K562 (cell line): ENCODE measurements around the gene PTPRT. TPM values are rescaled to one million over a fixed set of nuclear protein-coding genes. Genes with fewer than 3 reads are reported as not detected.

Experiments used
- ATAC-seq: fragments of 200-7000 bp; cut with Tn5 transposase; 3 replicates; pipeline ENCODE4 v1.9.1; 2020; ENCODE audit warnings: moderate library complexity
- BruUV-seq: library from RNA; stranded (reverse); fragments of 400-500 nt; replicated peaks from 2 replicates; lab custom pipeline; 2021; lab: Mats Ljungman, UMichigan
- CTCF ChIA-PET: fragments of 300-600 bp; formaldehyde crosslinking; extraction: SDS; loops from one replicate; lab custom pipeline; 2021; ENCODE audit warnings: low intra/inter-chr PET ratio; lab: Yijun Ruan, JAX
- POLR2A ChIA-PET: fragments of 300-600, 350-650 bp; sonication (Branson Sonifier 250); formaldehyde crosslinking; extraction: SDS; loops from one replicate; lab custom pipeline; 2021; ENCODE audit warnings: antibody characterized with exemption, inconsistent platforms; lab: Yijun Ruan, JAX
- DNase-seq, 4 experiments: peaks; one replicate each; pipeline versions ENCODE4 v3.0.0 to v3.0.0-alpha.2; 2011 to 2018; ENCODE audit warnings: low spot score in 3 of 4, mixed read lengths in 3 of 4; ENCODE audit errors: extremely low read depth in 1 of 4
- FAIRE-seq: peaks from 2 replicates; lab custom pipeline; 2011; peaks lifted over from hg19 to GRCh38; lab: Jason Lieb, UNC
- H2AFZ ChIP-seq: 2 replicates; pipeline ENCODE4 v1.6.0; 2011; ENCODE audit warnings: low read depth, low read length, control low read depth, inconsistent platforms
- H3K27ac ChIP-seq: fragments of 200-600 bp; 3 replicates; pipeline ENCODE4 v1.8.0; 2011; ENCODE audit warnings: low read depth, mild to moderate bottlenecking, control low read depth, inconsistent platforms, low read length, moderate library complexity, mixed read lengths; ENCODE audit errors: extremely low read depth
- H3K27me3 ChIP-seq, 2 experiments: fragments of 300-600 bp in 1 of 2; 2 replicates in 1 of 2; 3 replicates in 1 of 2; pipeline versions ENCODE4 v1.6.0 to v1.8.0; 2011; ENCODE audit warnings: inconsistent platforms in 2 of 2, low read length in 2 of 2, mild to moderate bottlenecking in 1 of 2, mixed read lengths in 1 of 2, moderate library complexity in 1 of 2; ENCODE audit not compliant: control insufficient read depth in 2 of 2, insufficient read depth in 2 of 2
- H3K36me3 ChIP-seq: fragments of 300-600 bp; 3 replicates; pipeline ENCODE4 v1.8.0; 2011; ENCODE audit warnings: mild to moderate bottlenecking, low read length, inconsistent platforms; ENCODE audit not compliant: control insufficient read depth, insufficient read depth
- H3K4me1 ChIP-seq, 2 experiments: fragments of 200-600 bp in 1 of 2; replicated peaks in 1 of 2; 2 replicates in 1 of 2; 3 replicates in 1 of 2; pipeline versions ENCODE4 v1.5.1 to v1.8.0; 2011; ENCODE audit warnings: inconsistent platforms in 2 of 2, low read length in 2 of 2, mild to moderate bottlenecking in 1 of 2, mixed read lengths in 1 of 2, moderate library complexity in 1 of 2; ENCODE audit not compliant: control insufficient read depth in 2 of 2, insufficient read depth in 2 of 2
- H3K4me2 ChIP-seq: 2 replicates; pipeline ENCODE4 v1.6.1; 2011; ENCODE audit warnings: low read length, control low read depth, inconsistent platforms, mixed read lengths; ENCODE audit not compliant: insufficient read depth
- H3K4me3 ChIP-seq: fragments of 200-600 bp; sonication (generic), shearing (Covaris generic); 2 replicates; pipeline ENCODE4 v1.5.1; 2016; ENCODE audit warnings: control low read depth, inconsistent platforms
- H3K79me2 ChIP-seq: fragments of 200-600 bp; 3 replicates; pipeline ENCODE4 v1.8.0; 2011; ENCODE audit warnings: low read length, inconsistent platforms; ENCODE audit not compliant: control insufficient read depth, insufficient read depth
- H3K9ac ChIP-seq, 2 experiments: 2 replicates each; pipeline versions ENCODE4 v1.6.0 to v1.6.1; 2011; ENCODE audit warnings: low read depth in 2 of 2, low read length in 2 of 2, control low read depth in 1 of 2, inconsistent platforms in 1 of 2, mild to moderate bottlenecking in 1 of 2, mixed read lengths in 1 of 2; ENCODE audit not compliant: insufficient read depth in 1 of 2
- H3K9me1 ChIP-seq: one replicate; pipeline ENCODE4 v1.6.0; 2011; ENCODE audit warnings: inconsistent platforms, mild to moderate bottlenecking, low read length, moderate library complexity; ENCODE audit not compliant: control insufficient read depth, insufficient read depth
- H3K9me3 ChIP-seq: replicated peaks from 2 replicates; pipeline ENCODE4 v1.5.1; 2011; ENCODE audit warnings: low read depth, low read length, inconsistent platforms; ENCODE audit not compliant: control insufficient read depth, insufficient read depth
- H4K20me1 ChIP-seq: replicated peaks from 2 replicates; pipeline ENCODE4 v1.6.1; 2011; ENCODE audit warnings: low read length, inconsistent platforms, mixed read lengths; ENCODE audit not compliant: control insufficient read depth, insufficient read depth
- BACH1 ChIP-seq: fragments of 200-800 bp; sonication (Bioruptor generic); IDR thresholded peaks from 2 replicates; pipeline ENCODE4 v1.6.1; 2016; ENCODE audit warnings: missing genetic modification characterization, missing compliant biosample characterization
- C11orf30 ChIP-seq: fragments of 450-650 bp; IDR thresholded peaks from 2 replicates; pipeline ENCODE4 v1.6.1; 2016; ENCODE audit warnings: low read depth, mild to moderate bottlenecking
- ESRRA ChIP-seq: fragments of 450-650 bp; IDR thresholded peaks from 2 replicates; pipeline ENCODE4 v1.6.1; 2014; ENCODE audit warnings: low read depth, mild to moderate bottlenecking, moderate library complexity, borderline replicate concordance
- MAFF ChIP-seq: IDR thresholded peaks from 2 replicates; pipeline ENCODE4 v1.6.1; 2012; ENCODE audit warnings: low read length, improper control_type of control experiment
- MAFG ChIP-seq: fragments of 450-650 bp; conservative IDR thresholded peaks from 2 replicates; pipeline ENCODE4 v1.6.1; 2016; ENCODE audit warnings: missing genetic modification characterization, missing compliant biosample characterization
- MAFK ChIP-seq: IDR thresholded peaks from 2 replicates; pipeline ENCODE4 v1.6.1; 2011; ENCODE audit warnings: low read length, improper control_type of control experiment
- NFE2 ChIP-seq: IDR thresholded peaks from 2 replicates; pipeline ENCODE4 v1.6.1; 2014; ENCODE audit warnings: antibody characterized with exemption, low read depth
- NFIX ChIP-seq: fragments of 250-450 bp; sonication (Bioruptor Pico); IDR thresholded peaks from 2 replicates; pipeline ENCODE4 v1.4.0; 2020; ENCODE audit warnings: low read depth, mild to moderate bottlenecking, moderate library complexity
- NUFIP1 ChIP-seq: fragments of 450-650 bp; IDR thresholded peaks from 2 replicates; pipeline ENCODE4 v1.6.1; 2018; ENCODE audit not compliant: partially characterized antibody
- RNF219 ChIP-seq: fragments of 250-450 bp; sonication (Bioruptor Pico); IDR thresholded peaks from 2 replicates; pipeline ENCODE4 v1.5.0; 2022; ENCODE audit warnings: mild to moderate bottlenecking
- TGIF2 ChIP-seq: sonication (generic); formaldehyde crosslinking; IDR thresholded peaks from 2 replicates; pipeline ENCODE4 v1.8.1; 2022; ENCODE audit warnings: mild to moderate bottlenecking, missing genetic modification reagents, moderate library complexity
- ZKSCAN3 ChIP-seq: fragments of 250-450 bp; sonication (Bioruptor Pico); IDR thresholded peaks from 2 replicates; pipeline ENCODE4 v1.4.0; 2020
- ZNF316 ChIP-seq: fragments of 450-650 bp; IDR thresholded peaks from 2 replicates; pipeline ENCODE4 v1.6.1; 2016
- WGBS: fragments of 100-300 bp; shearing (Covaris generic); methylation state at CpG from one replicate; pipeline ENCODE4 v1.1.6; 2016; ENCODE audit warnings: low coverage, mixed read lengths; ENCODE audit not compliant: insufficient coverage; ENCODE audit errors: missing lambda C conversion rate; 5-methylcytosine and 5-hydroxymethylcytosine counted together
- in situ Hi-C: fragments of 300-500 bp; cut with MboI; formaldehyde crosslinking; loops from 4 replicates; pipeline ENCODE4 v1.15.0; 2018; ENCODE audit warnings: inconsistent platforms, mixed read lengths
- intact Hi-C: fragments of 100-400 bp; cut with micrococcal nuclease; formaldehyde crosslinking; loops from 2 replicates; pipeline ENCODE4 v1.14.2; 2022
- polyA plus RNA-seq, 8 experiments: library from polyadenylated mRNA; depleted of rRNA in 4 of 8; stranded (reverse) in 5 of 8; unstranded in 3 of 8; fragments of >200 nt; fragmentation: Nextera tagmentation in 2 of 8; fragmentation: Illumina TruSeq in 1 of 8; extraction: Ambion mirVana in 2 of 8; extraction: Trizol in 1 of 8; gene quantifications; 2 replicates each; pipeline versions ENCODE4 v1.2.1 to v1.2.3, GENCODE V29; 2011 to 2014; ENCODE audit warnings: inconsistent platforms in 1 of 8, missing spikeins in 1 of 8
- total RNA-seq, 7 experiments: library from RNA; depleted of rRNA in 6 of 7; stranded (reverse); fragments of >200 nt in 6 of 7; fragmentation: Illumina TruSeq in 2 of 7; extraction: Trizol in 2 of 7; gene quantifications; 2 replicates each; pipeline versions ENCODE4 v1.2.1 to v1.2.3, GENCODE V29; 2011 to 2021; ENCODE audit warnings: low replicate concordance in 1 of 7

PTPRT gene
- total and polyA plus RNA-seq, 9 of the 15 experiments (the other 6 are each of a cell fraction or from before 2014, with no cell fraction given): not detected

DNA sequence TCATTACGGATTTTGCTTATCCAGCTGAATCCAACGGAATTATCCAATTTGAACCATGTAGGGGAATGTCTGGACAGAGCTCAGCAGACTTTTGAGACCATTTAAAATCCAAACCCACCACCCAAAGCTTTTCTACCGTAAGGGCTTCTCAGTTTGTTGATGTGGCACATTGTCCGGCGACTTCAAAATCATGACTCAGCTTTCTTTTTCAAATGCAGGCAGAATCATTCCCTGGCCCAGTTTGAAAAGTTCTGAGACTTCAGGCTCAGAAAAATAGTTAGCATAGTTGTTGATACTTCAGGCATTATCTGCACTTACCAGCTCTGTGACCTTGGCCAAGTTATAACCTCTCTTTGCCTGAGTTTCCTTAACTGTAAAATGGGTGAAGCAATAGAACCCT lies 182.2 kb downstream of the PTPRT start:
- DNase-seq (no peak), FAIRE-seq (no peak), ATAC-seq (no peak)
- no peaks in the 10 kb centered on the region for H3K9me1 ChIP-seq
- intact Hi-C loops (no loop called here), in situ Hi-C loops (no loop called here)
- no peak overlapping the region for H3K27ac ChIP-seq
- no peaks in the 10 kb centered on the region for H3K36me3 ChIP-seq
- H3K4me1 ChIP-seq: no peaks in the 10 kb centered on the region
- H4K20me1 ChIP-seq: no peaks in the 10 kb centered on the region
- no peaks in the 10 kb centered on the region for H3K9me3 ChIP-seq
- peaks cover 0 to 4% of the 10 kb centered on the region in 2 experiments; a peak in 1 of 5 replicates for H3K27me3 ChIP-seq
- H3K79me2 ChIP-seq: no peaks in the 10 kb centered on the region
- no peak overlapping the region for H2AFZ ChIP-seq
- H3K4me2 ChIP-seq: no peak overlapping the region
- POLR2A ChIA-PET: interaction anchor here (1.1 kb wide), 1 partner anchor 18 kb away, joined by 5 read pairs; no protein-coding TSS in a partner anchor
- WGBS: 0% methylated on average over 5 of the region's 5 CpGs
- no TSS peak for BruUV-seq
- H3K4me3 ChIP-seq: no peak overlapping the region
- 0 out of 2 replicates have a peak, but pooled peaks have one; percentile 8 for TF ChIP-seq NFE2
- peak; percentile 63; the same call in 1 of the 2 replicates for TF ChIP-seq MAFF
- peak; percentile 38; the same call in 1 of the 2 replicates for TF ChIP-seq BACH1 (tag)
- no peak for TF ChIP-seq NUFIP1
- no peak for TF ChIP-seq RNF219
- TF ChIP-seq ESRRA: peak; percentile 40; the same call in 1 of the 2 replicates
- TF ChIP-seq NFIX (CRISPR knock-in tag): no peak
- TF ChIP-seq C11orf30: peak; percentile 72; the same call in 1 of the 2 replicates
- peak; percentile 59 for TF ChIP-seq MAFK
- peak; percentile 80 for TF ChIP-seq MAFG (tag)
- TF ChIP-seq ZNF316: peak; percentile 86
- no peak for TF ChIP-seq ZKSCAN3 (CRISPR knock-in tag)
- no peak for TF ChIP-seq TGIF2
- no peak overlapping the region for H3K9ac ChIP-seq
- CTCF ChIA-PET: no interaction called here
